Osteoblast (primary cell): ENCODE results near the gene UPP1. TPM values are rescaled to one million over a fixed set of nuclear protein-coding genes. Genes with fewer than 3 reads are reported as not detected.

Source experiments
- DNase-seq: peaks from one replicate; pipeline ENCODE4 v3.0.0; 2011; ENCODE audit warnings: low spot score, mixed read lengths; ENCODE audit not compliant: insufficient read length; ENCODE audit errors: missing footprints
- H2AFZ ChIP-seq: 2 replicates; pipeline ENCODE4 v1.6.0; 2011; ENCODE audit warnings: mild to moderate bottlenecking, low read length
- H3K27ac ChIP-seq: 2 replicates; pipeline ENCODE4 v1.5.1; 2011; ENCODE audit warnings: mild to moderate bottlenecking, low read depth, low read length, moderate library complexity
- H3K27me3 ChIP-seq: 2 replicates; pipeline ENCODE4 v1.6.0; 2012; ENCODE audit warnings: mild to moderate bottlenecking, control low read depth, inconsistent platforms, low read length, moderate library complexity; ENCODE audit not compliant: insufficient read depth
- H3K36me3 ChIP-seq: 2 replicates; pipeline ENCODE4 v1.5.1; 2011; ENCODE audit warnings: mild to moderate bottlenecking, low read length, control low read depth, moderate library complexity; ENCODE audit not compliant: insufficient read depth
- H3K4me1 ChIP-seq: 2 replicates; pipeline ENCODE4 v1.5.1; 2011; ENCODE audit warnings: mild to moderate bottlenecking, low read length, control low read depth, moderate library complexity; ENCODE audit not compliant: insufficient read depth
- H3K4me2 ChIP-seq: 2 replicates; pipeline ENCODE4 v1.6.0; 2011; ENCODE audit warnings: mild to moderate bottlenecking, low read length; ENCODE audit not compliant: insufficient read depth
- H3K4me3 ChIP-seq: fragments of 200-600 bp; sonication (generic); 3 replicates; pipeline ENCODE4 v1.5.1; 2012; ENCODE audit warnings: mild to moderate bottlenecking, low read length, inconsistent platforms; ENCODE audit not compliant: insufficient read depth
- H3K79me2 ChIP-seq: 2 replicates; pipeline ENCODE4 v1.6.0; 2012; ENCODE audit warnings: mild to moderate bottlenecking, low read length, control low read depth, inconsistent platforms; ENCODE audit not compliant: insufficient read depth
- H3K9me3 ChIP-seq: 2 replicates; pipeline ENCODE4 v1.5.1; 2011; ENCODE audit warnings: low read depth, low read length, control low read depth
- H4K20me1 ChIP-seq: 2 replicates; pipeline ENCODE4 v1.6.0; 2012; ENCODE audit warnings: mild to moderate bottlenecking, low read length, control low read depth; ENCODE audit not compliant: insufficient read depth
- CTCF ChIP-seq: IDR thresholded peaks from 2 replicates; pipeline ENCODE4 v1.5.1; 2011; ENCODE audit warnings: mild to moderate bottlenecking, low read depth, low read length, moderate library complexity; ENCODE audit errors: extremely low read depth
- total RNA-seq: library from RNA; depleted of rRNA; stranded (reverse); fragments of >200 nt; gene quantifications from 2 replicates; pipeline ENCODE4 v1.2.3, GENCODE V29; 2012

The UPP1 gene
- total RNA-seq = 30.4 and 35.5 TPM in 2 replicates

GRCh38 chr7:48089046-48090003 lies at the start of gene UPP1:
Gene UPP1 (plus strand): TSS chr7:48089265. CDS start chr7:48094784, 5,519 bp downstream.
- Histone ChIP-seq H3K4me1 (peaks cover 51% of the 10 kb centered on the region), H3K9me3 (no peaks in the 10 kb centered on the region), H3K36me3 (peaks cover 6% of the 10 kb centered on the region), H3K79me2 (peaks cover 16% of the 10 kb centered on the region), H3K4me3 (peak within 1 kb of the TSS; percentile 82), H4K20me1 (no peaks in the 10 kb centered on the region), H2AFZ (peak within 1 kb of the TSS; percentile 62), H3K4me2 (peak within 1 kb of the TSS; percentile 92), H3K27ac (peak within 1 kb of the TSS; percentile 97), H3K27me3 (no peaks in the 10 kb centered on the region)
- DNase-seq = peak; percentile 97
- TF ChIP-seq CTCF = no peak

DNA sequence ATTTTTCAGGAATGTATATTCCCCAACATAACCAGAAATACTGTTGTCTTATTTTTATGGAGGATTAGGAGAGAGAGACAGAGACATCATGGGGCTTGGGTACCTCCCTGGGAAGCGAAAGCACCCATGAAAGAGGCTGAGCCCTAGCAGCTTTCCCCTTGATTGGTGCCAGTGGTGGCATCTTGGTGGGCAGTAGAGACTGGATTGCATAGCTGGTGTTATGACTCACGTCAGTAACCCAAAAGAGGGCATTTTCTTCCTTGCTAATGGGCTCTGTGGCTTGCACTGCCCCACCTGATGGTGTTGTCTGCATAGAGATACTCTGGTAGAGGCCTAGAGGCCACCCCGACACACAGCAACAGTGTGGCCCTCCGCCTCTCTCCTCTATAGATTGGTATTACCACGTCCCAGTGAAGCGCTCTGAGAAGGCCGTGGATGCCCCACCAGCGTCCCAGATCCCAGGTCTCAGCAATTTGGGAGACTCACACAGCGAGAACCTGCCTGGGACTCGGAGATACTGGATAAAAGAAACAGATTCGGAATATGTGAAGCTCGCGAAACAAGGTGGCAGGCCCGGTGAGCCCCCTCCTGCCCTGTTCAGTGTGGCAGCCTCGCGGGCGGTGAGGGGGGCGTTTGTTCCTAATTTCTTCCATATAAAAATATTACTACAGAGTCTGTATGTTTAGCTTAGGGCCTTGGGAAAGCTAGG lies 48.0 kb upstream of the UPP1 start:
- Histone ChIP-seq H3K9me3 (no peaks in the 10 kb centered on the region), H3K4me2 (no peak overlapping the region), H3K36me3 (no peaks in the 10 kb centered on the region), H4K20me1 (no peaks in the 10 kb centered on the region), H3K4me3 (no peak overlapping the region), H3K27ac (peak overlapping the region; percentile 36), H3K27me3 (peaks cover 19% of the 10 kb centered on the region), H2AFZ (peak overlapping the region; percentile 2), H3K79me2 (no peaks in the 10 kb centered on the region), H3K4me1 (peaks cover 20% of the 10 kb centered on the region)
- no peak for TF ChIP-seq CTCF
- DNase-seq = no peak

GRCh38 chr7:48041653-48041970 lies 47.5 kb upstream of the UPP1 start:
- Histone ChIP-seq H3K4me2 (peak overlapping the region; percentile 50), H3K4me3 (no peak overlapping the region), H3K4me1 (peaks cover 20% of the 10 kb centered on the region), H2AFZ (no peak overlapping the region), H4K20me1 (no peaks in the 10 kb centered on the region), H3K79me2 (no peaks in the 10 kb centered on the region), H3K27me3 (peaks cover 13% of the 10 kb centered on the region), H3K27ac (peak overlapping the region; percentile 32), H3K36me3 (no peaks in the 10 kb centered on the region), H3K9me3 (no peaks in the 10 kb centered on the region)
- TF ChIP-seq CTCF = no peak
- peak; percentile 82 for DNase-seq

DNA sequence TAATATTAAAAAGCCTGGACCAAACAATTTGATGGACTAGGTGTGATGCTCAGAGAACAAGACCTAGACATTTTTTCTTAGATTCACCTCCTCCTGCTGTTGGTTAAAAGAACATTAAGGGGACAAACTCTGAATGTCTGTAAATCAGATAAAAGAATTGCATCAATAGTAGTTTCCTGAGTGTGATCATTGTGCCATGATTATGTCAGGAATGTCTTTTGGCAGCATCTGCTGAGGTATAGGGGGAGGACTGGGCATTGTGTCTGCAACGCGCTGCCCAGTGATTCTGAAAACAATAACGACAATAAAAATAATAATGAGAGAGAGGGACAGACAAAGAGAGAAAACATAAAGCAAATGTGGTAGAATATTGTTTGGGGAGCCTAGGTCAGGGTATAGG lies 46.8 kb upstream of the UPP1 start:
- no peak for TF ChIP-seq CTCF
- Histone ChIP-seq H2AFZ (no peak overlapping the region), H3K4me1 (peaks cover 20% of the 10 kb centered on the region), H3K79me2 (no peaks in the 10 kb centered on the region), H3K4me2 (peak overlapping the region; percentile 50), H4K20me1 (no peaks in the 10 kb centered on the region), H3K4me3 (no peak overlapping the region), H3K27me3 (peaks cover 7% of the 10 kb centered on the region), H3K36me3 (no peaks in the 10 kb centered on the region), H3K9me3 (no peaks in the 10 kb centered on the region), H3K27ac (peak overlapping the region; percentile 32)
- DNase-seq = no peak
